Pancreas (tissue), 10 donors: ENCODE data around the gene ZBTB25. TPM values are rescaled to one million over a fixed set of nuclear protein-coding genes. Genes with fewer than 3 reads are reported as not detected.

Experiments used
- ATAC-seq, 4 donors: fragments of 200-7000 bp; cut with Tn5 transposase; one replicate each; pipeline versions ENCODE4 v1.8.0 to v1.9.1; 2020; ENCODE audit warnings: mild to moderate bottlenecking in 4 of 4, moderate library complexity in 4 of 4
- DNase-seq, 6 donors: peaks; one replicate each; pipeline ENCODE4 v3.0.0-alpha.2; 2020
- FAIRE-seq: peaks from 2 replicates; lab custom pipeline; 2012; peaks lifted over from hg19 to GRCh38; lab: Jason Lieb, UNC
- H3K27ac ChIP-seq, 4 donors: fragments of 200-600 bp; sonication (generic); 1 replicate in 3 of 4; 2 replicates in 1 of 4; pipeline versions ENCODE4 v1.5.0 to v1.8.0; 2020
- H3K27me3 ChIP-seq, 4 donors: fragments of 200-600 bp; one replicate each; pipeline ENCODE4 v1.8.0; 2021
- H3K36me3 ChIP-seq, 3 donors: fragments of 200-600 bp; sonication (generic) in 1 of 3; one replicate each; pipeline versions ENCODE4 v1.5.0 to v1.8.0; 2020 to 2021
- H3K4me1 ChIP-seq, 3 donors: fragments of 200-600 bp; one replicate each; pipeline ENCODE4 v1.8.0; 2021
- H3K4me3 ChIP-seq, 4 donors: fragments of 200-600 bp; sonication (generic) in 2 of 4; one replicate each; pipeline versions ENCODE4 v1.5.0 to v1.8.0; 2020 to 2021
- H3K9me3 ChIP-seq, 4 donors: fragments of 200-600 bp; one replicate each; pipeline ENCODE4 v1.8.0; 2021
- WGBS, 2 donors: extraction: QIAGEN DNeasy Blood & Tissue Kit; methylation state at CpG; one replicate each; pipeline ENCODE4 v1.1.7; 2013; 5-methylcytosine and 5-hydroxymethylcytosine counted together
- intact Hi-C, 3 donors: fragments of 100-400 bp; cut with DNase I; formaldehyde crosslinking; loops; one replicate each; pipeline versions ENCODE4 v1.11.1 to v1.14.2; 2022
- polyA plus RNA-seq, 2 donors: library from polyadenylated mRNA; stranded (reverse); fragments of 200-250 nt; gene quantifications; one replicate each; pipeline ENCODE4 v1.2.3, GENCODE V29; 2013
- total RNA-seq, 6 donors: library from RNA; stranded (reverse); fragmentation: NEBNext Ultra II Directional in 4 of 6; extraction: Animal tissue kit (Norgen Biotek cat#: 25700) in 4 of 6; gene quantifications; one replicate each; pipeline versions ENCODE4 v1.2.1 to v1.2.4, GENCODE V29; 2021 to 2023
- TF ChIP-seq, protein P1 (sequence below), 4 donors: fragments of 200-600 bp; sonication (generic) in 3 of 4; IDR thresholded peaks; one replicate each; pipeline versions ENCODE4 v1.5.0 to v1.8.0; 2021; ENCODE audit warnings: antibody characterized with exemption in 4 of 4
- donor health status: healthy with polysubstance abuse.
- donor health status: DM: no; HTN: no; CAD: no; lungs with moderate emphysema.
- donor health status: DM: no; HTN: no; CAD: no.
- donor health status: control.
- donor health status: control.
- donor health status: Bipolar disorder and iron deficiency.
- donor health status: DM: yes; HTN: yes; CAD: no.
- donor health status: DM: no; HTN: no; CAD: no.
- donor health status: DM: no; HTN: no; CAD: no.
- donor health status: DM: yes; HTN: yes; CAD: no.

The ZBTB25 gene
- total and polyA plus RNA-seq, 8 donors, result 2.9 to 8.1 (median 5.6) TPM

GRCh38 chr14:64463195-64463594 lies 40.4 kb downstream of the ZBTB25 start:
- TF ChIP-seq, protein P1, sequence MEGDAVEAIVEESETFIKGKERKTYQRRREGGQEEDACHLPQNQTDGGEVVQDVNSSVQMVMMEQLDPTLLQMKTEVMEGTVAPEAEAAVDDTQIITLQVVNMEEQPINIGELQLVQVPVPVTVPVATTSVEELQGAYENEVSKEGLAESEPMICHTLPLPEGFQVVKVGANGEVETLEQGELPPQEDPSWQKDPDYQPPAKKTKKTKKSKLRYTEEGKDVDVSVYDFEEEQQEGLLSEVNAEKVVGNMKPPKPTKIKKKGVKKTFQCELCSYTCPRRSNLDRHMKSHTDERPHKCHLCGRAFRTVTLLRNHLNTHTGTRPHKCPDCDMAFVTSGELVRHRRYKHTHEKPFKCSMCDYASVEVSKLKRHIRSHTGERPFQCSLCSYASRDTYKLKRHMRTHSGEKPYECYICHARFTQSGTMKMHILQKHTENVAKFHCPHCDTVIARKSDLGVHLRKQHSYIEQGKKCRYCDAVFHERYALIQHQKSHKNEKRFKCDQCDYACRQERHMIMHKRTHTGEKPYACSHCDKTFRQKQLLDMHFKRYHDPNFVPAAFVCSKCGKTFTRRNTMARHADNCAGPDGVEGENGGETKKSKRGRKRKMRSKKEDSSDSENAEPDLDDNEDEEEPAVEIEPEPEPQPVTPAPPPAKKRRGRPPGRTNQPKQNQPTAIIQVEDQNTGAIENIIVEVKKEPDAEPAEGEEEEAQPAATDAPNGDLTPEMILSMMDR (IDR thresholded peaks at IDR 0.05), result no peak
- intact Hi-C loops, result no loop called here
- 93 to 96% methylated on average over 2 of the region's 2 CpGs for WGBS, 2 donors

GRCh38 chr14:64461221-64461620 lies 42.4 kb downstream of the ZBTB25 start:
- Histone ChIP-seq H3K27ac (no peak overlapping the region), H3K4me3 (no peak overlapping the region), H3K4me1 (peaks cover 3 to 8% (median 4%) of the 10 kb centered on the region in 3 donors), H3K27me3 (no peaks in the 10 kb centered on the region), H3K9me3 (no peaks in the 10 kb centered on the region), H3K36me3 (peaks cover 0 to 7% (median 0%) of the 10 kb centered on the region in 3 donors)
- intact Hi-C loops, result no loop called here
- ATAC-seq, result no peak
- no peak for FAIRE-seq
- no peak for DNase-seq
- 92 to 100% methylated on average over 3 of the region's 3 CpGs for WGBS, 2 donors
- TF ChIP-seq, protein P1 (IDR thresholded peaks at IDR 0.05), result no peak

More at GRCh38 chr14:64463195-64463594, 40.4 kb downstream of the ZBTB25 start:
- ATAC-seq (no peak), FAIRE-seq (no peak), DNase-seq (no peak)
- no peaks in the 10 kb centered on the region for H3K27me3 ChIP-seq
- no peaks in the 10 kb centered on the region for H3K9me3 ChIP-seq
- H3K27ac ChIP-seq, result no peak overlapping the region
- H3K4me1 ChIP-seq, result peaks cover 4 to 10% (median 6%) of the 10 kb centered on the region in 3 donors
- H3K36me3 ChIP-seq, result peaks cover 0 to 4% (median 0%) of the 10 kb centered on the region in 3 donors
- no peak overlapping the region for H3K4me3 ChIP-seq

DNA sequence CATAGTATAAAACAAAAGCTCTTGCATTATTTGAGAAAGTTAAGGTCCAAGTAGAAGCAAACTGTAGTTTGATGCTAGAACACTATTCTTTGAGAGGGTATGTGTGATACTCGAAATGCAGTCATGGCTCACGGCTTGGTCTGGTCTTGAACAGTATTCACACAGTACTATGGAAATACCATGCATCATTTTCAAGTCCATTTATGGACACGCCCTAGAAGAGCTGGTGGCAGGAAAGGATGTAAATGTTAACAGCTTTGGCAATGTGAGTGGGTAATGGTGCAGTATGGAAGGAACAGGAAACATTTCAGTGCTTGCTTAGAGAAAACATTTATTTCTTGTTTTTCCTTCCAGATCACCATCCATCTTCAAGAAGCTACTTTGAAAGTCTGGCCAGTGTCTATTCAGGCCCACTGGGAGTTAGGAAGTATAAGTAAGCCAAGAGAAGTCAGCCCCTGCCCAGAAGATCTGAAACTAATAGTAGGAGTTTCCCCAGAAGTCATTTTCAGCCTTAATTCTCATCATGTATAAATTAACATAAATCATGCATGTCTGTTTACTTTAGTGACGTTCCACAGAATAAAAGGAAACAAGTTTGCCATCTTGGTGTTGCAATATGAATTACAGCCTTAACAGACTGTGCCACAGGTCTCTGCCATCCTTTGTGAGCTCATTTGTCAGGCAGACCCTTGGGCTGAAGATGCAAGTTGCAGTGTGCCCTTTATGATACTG lies 44.1 kb downstream of the ZBTB25 start:
- Histone ChIP-seq H3K4me1 (peaks cover 0 to 3% (median 3%) of the 10 kb centered on the region in 3 donors), H3K4me3 (no peak overlapping the region), H3K36me3 (peaks cover 0 to 22% (median 0%) of the 10 kb centered on the region in 3 donors), H3K27me3 (no peaks in the 10 kb centered on the region), H3K9me3 (no peaks in the 10 kb centered on the region), H3K27ac (no peak overlapping the region)
- FAIRE-seq, result no peak
- intact Hi-C loops, result no loop called here
- WGBS, 2 donors, result 76 to 82% methylated on average over 4 of the region's 4 CpGs
- DNase-seq, result no peak
- TF ChIP-seq, protein P1 (IDR thresholded peaks at IDR 0.05), result no peak
- no peak for ATAC-seq

DNA sequence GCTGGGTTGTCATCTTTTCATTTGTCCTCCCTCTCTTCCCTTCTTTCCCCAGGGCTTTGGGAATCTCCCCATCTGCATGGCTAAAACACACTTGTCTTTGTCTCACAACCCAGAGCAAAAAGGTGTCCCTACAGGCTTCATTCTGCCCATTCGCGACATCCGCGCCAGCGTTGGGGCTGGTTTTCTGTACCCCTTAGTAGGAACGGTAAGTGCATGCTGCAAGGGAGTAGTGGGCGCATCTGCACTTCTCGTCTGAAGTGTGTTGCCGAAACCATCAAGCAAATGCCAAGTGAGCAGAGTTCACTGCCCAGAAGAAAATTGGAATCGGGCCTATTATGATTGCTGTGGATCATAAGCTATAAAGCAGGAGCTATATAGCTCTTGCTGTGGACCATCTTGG lies 49.0 kb downstream of the ZBTB25 start:
- Histone ChIP-seq H3K27ac (no peak overlapping the region), H3K27me3 (no peaks in the 10 kb centered on the region), H3K4me1 (no peaks in the 10 kb centered on the region), H3K36me3 (peaks cover 0 to 38% (median under 1%) of the 10 kb centered on the region in 3 donors), H3K4me3 (no peak overlapping the region), H3K9me3 (no peaks in the 10 kb centered on the region)
- intact Hi-C loops, result no loop called here
- no peak for DNase-seq
- FAIRE-seq, result no peak
- no peak for ATAC-seq
- WGBS, 2 donors, result 95 to 97% methylated on average over 10 of the region's 10 CpGs
- TF ChIP-seq, protein P1 (IDR thresholded peaks at IDR 0.05), result no peak

GRCh38 chr14:64450255-64450654 lies 53.4 kb downstream of the ZBTB25 start:
- Histone ChIP-seq H3K9me3 (no peaks in the 10 kb centered on the region), H3K27me3 (no peaks in the 10 kb centered on the region), H3K4me1 (no peaks in the 10 kb centered on the region), H3K27ac (no peak overlapping the region), H3K4me3 (no peak overlapping the region), H3K36me3 (peaks cover 0 to 41% (median 2%) of the 10 kb centered on the region in 3 donors)
- intact Hi-C loops, result no loop called here
- ATAC-seq, result no peak
- TF ChIP-seq, protein P1 (IDR thresholded peaks at IDR 0.05), result no peak
- 91 to 98% methylated on average over 2 of the region's 2 CpGs for WGBS, 2 donors
- no peak for DNase-seq
- no peak for FAIRE-seq
